GM10266 (cell line): Measurements from ENCODE around the gene ATP6AP1.

Experiments
- DNase-seq: peaks from one replicate; pipeline ENCODE4 v3.0.0; 2012; ENCODE audit errors: extremely low spot score
- TF ChIP-seq, protein P1 (sequence below): IDR thresholded peaks from 2 replicates; pipeline ENCODE4 v1.5.1; 2012; ENCODE audit warnings: mild to moderate bottlenecking, low read depth; ENCODE audit not compliant: control insufficient read depth, insufficient read depth; ENCODE audit errors: missing control alignments

The ATP6AP1 gene

DNA sequence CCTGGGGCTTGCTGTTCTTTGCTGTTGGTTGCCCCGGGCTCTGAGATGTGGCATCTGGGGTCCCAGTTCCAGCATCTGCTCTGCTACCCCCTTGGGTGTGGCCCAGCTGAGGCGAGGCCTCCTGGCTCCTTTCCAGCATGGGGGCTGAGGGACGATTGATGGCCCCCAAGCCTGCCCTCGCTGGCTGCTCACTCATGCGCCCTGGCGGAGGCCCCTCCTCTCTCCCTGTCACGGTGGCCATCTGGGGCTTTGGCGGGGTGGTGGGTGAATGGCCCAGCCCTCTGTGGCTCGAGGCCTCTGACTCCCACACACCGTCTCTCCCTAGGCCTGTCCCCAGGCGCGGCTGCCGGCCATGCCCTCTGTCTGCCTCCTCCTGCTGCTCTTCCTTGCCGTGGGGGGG lies 31.4 kb downstream of the ATP6AP1 start:
- no peak for DNase-seq
- TF ChIP-seq, protein P1, sequence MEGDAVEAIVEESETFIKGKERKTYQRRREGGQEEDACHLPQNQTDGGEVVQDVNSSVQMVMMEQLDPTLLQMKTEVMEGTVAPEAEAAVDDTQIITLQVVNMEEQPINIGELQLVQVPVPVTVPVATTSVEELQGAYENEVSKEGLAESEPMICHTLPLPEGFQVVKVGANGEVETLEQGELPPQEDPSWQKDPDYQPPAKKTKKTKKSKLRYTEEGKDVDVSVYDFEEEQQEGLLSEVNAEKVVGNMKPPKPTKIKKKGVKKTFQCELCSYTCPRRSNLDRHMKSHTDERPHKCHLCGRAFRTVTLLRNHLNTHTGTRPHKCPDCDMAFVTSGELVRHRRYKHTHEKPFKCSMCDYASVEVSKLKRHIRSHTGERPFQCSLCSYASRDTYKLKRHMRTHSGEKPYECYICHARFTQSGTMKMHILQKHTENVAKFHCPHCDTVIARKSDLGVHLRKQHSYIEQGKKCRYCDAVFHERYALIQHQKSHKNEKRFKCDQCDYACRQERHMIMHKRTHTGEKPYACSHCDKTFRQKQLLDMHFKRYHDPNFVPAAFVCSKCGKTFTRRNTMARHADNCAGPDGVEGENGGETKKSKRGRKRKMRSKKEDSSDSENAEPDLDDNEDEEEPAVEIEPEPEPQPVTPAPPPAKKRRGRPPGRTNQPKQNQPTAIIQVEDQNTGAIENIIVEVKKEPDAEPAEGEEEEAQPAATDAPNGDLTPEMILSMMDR: no peak

DNA sequence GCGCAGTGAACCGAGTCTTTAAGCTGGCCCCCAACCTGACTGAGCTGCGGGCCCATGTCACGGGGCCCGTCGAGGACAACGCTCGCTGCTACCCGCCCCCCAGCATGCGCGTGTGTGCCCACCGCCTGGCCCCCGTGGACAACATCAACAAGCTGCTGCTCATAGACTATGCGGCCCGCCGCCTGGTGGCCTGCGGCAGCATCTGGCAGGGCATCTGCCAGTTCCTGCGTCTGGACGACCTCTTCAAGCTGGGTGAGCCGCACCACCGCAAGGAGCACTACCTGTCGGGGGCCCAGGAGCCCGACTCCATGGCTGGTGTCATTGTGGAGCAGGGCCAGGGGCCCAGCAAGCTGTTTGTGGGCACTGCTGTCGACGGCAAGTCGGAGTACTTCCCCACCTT lies 31.8 kb downstream of the ATP6AP1 start:
- no peak for DNase-seq
- TF ChIP-seq, protein P1: no peak

DNA sequence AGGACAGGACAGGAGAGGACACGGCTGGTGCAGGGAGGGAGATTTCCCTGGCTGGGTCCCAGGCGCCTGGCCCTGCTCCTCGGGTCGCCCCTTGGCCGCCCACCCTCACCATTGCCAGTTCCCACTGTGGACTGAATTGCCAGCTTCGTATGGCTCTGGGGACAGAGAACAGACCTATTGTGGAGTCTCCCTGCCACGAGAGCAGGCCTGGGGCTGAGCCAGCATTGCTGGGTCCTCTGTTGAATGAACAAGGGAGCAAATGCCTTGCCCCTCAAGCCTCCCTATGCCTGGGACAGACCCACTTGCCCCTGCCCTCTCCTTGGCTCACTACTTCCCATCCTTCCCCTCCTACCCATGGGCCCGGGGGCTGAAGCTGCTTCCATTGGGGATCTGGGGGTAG lies 33.9 kb downstream of the ATP6AP1 start:
- TF ChIP-seq, protein P1: no peak
- DNase-seq: no peak

DNA sequence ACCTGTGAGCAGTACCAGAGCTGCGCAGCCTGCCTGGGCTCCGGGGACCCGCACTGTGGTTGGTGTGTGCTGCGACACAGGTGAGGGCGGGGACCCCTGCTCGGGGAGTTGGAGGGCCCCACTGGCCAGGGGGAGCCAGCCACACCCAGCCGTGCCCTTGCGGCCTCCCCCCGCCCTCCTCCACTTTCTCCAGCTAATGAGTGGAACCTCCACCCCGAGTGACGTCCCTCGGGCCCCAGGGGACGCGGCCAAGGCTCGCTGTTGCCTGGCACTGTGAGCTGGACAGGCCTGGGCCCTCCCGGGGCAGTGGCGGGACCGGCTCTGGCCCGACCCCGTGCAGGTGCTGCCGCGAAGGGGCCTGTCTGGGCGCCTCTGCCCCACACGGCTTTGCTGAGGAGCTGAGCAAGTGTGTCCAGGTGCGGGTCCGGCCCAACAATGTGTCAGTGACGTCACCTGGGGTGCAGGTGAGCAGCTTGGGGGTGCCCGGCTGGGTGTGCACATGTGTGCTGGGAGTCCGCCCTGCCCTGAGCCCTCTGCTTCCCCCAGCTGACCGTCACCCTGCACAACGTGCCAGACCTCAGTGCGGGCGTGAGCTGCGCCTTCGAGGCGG lies 35.2 kb downstream of the ATP6AP1 start:
- TF ChIP-seq, protein P1: no peak
- no peak for DNase-seq

DNA sequence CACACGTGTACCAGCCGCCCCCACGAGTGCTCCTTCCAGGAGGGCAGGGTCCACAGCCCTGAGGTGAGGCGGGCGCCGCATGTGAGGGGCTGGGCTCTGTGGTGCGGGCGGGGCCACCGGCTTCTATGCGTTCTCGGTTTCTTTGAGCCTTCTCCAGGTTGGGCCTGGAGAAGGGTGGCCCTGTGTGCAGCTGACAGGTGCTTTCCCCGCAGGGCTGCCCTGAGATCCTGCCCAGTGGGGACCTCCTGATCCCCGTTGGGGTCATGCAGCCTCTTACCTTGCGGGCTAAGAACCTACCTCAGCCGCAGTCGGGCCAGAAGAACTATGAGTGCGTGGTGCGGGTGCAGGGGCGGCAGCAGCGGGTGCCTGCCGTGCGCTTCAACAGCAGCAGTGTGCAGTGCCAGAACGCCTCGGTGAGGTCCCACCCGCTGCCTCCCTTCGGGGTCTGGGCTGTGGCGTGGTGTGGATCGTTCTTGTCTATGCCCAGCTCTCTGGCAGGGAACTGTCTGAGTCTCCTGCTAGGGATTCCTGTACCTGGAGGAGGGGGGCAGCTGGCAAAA lies 36.4 kb downstream of the ATP6AP1 start:
- TF ChIP-seq, protein P1: no peak
- DNase-seq: no peak

DNA sequence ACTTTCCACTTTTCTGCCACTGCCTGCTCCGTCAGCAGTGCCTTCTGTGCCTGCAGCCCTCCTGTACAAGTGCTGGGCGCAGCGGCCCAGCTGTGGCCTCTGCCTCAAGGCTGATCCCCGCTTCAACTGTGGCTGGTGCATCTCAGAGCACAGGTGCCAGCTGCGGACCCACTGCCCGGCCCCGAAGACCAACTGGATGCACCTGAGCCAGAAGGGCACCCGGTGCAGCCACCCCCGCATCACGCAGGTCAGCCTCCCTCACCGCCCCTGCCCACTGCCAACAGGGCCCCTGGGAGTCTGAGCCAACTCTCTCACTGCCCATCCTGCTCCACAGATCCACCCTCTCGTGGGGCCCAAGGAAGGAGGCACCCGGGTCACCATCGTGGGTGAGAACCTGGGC lies 37.1 kb downstream of the ATP6AP1 start:
- DNase-seq: no peak
- TF ChIP-seq, protein P1: no peak

DNA sequence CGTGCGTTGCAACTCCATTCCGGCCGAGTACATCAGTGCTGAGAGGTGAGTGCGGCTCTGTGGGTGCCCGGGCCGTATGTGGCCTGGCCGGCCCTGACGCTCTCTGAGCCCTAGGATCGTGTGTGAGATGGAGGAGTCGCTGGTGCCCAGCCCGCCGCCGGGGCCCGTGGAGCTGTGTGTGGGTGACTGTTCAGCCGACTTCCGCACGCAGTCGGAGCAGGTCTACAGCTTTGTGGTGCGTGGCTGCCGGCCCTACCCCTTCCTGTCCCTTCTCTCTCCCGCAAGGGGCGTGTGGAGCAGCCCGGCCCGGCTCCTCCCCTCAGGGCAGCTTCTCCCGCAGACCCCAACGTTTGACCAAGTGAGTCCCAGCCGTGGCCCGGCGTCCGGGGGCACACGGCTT lies 37.6 kb downstream of the ATP6AP1 start:
- TF ChIP-seq, protein P1: no peak
- no peak for DNase-seq
